ENCODE measurements around the gene LRRC51.
"Not testable (repeated sequence)": the region's sequence is repeated elsewhere in the genome, so short reads cannot be mapped to it uniquely, and the experiment has no call there.

The LRRC51 gene

DNA sequence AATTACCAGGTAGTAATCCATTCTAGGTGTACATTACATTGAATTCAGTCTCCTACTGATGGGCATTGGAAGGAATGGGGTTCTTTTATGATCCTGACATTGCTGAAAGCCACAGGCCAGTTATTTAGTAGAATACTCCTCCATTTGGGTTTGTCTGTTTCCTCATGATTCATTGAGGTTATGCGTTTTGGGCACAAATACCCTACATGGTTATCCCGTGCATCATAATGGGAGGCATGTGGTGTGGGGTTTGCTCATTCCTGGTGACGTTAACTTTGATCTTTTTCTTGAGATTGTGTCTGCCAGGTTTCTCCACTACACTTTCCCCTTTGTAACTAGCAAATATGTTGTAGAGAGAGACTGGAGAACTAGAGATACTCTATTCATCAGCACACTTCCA, 60.4 kb downstream of the LRRC51 start:
- TF ChIP-seq, protein P1, sequence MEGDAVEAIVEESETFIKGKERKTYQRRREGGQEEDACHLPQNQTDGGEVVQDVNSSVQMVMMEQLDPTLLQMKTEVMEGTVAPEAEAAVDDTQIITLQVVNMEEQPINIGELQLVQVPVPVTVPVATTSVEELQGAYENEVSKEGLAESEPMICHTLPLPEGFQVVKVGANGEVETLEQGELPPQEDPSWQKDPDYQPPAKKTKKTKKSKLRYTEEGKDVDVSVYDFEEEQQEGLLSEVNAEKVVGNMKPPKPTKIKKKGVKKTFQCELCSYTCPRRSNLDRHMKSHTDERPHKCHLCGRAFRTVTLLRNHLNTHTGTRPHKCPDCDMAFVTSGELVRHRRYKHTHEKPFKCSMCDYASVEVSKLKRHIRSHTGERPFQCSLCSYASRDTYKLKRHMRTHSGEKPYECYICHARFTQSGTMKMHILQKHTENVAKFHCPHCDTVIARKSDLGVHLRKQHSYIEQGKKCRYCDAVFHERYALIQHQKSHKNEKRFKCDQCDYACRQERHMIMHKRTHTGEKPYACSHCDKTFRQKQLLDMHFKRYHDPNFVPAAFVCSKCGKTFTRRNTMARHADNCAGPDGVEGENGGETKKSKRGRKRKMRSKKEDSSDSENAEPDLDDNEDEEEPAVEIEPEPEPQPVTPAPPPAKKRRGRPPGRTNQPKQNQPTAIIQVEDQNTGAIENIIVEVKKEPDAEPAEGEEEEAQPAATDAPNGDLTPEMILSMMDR (IDR thresholded peaks at IDR 0.05): no peak
- no peak for DNase-seq (ENCODE audit: low spot score)
- no peak overlapping the region for H3K4me3 ChIP-seq
- no peak overlapping the region for H3K27ac ChIP-seq

DNA sequence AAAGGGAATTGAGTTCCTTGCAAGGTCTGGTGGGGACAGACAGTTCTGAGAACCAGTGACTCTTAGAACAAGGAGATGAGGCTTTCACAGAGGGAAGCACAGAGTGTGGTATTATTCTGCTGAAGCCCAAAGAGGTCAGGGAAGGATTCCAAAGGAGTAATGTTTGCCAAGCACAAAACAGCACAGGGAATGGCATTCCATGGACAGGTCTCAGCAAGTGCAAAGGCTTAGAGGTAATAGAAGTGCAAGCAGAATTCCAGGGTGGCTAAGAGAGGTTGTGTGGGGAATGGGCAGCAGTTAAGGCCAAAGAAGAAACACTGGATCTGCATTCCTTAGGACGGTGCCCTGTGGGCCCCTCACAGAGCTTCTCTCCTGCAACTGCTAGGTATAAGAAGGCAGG, 61.4 kb downstream of the LRRC51 start:
- not testable (repeated sequence) for DNase-seq (ENCODE audit: low spot score); H3K4me3 ChIP-seq; H3K27ac ChIP-seq

DNA sequence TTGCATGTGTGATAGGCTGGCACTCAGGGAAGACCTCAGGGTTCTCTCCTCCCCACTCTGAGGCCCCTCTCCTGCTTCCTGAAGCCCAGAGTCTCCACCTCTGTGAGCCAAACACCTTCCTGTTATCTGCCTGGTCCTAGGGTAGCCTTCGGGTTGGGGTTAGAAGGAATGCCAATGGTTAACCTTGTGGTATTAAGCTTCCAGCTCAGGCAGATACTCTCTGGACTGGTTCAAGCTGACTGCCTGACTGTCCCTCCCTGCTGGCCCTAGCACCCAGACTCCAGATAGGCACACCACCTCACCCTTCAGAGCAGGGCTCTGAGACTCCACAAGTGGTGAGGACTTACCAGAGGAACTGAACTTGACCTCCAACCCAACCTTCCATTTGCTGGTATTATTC, 61.9 kb downstream of the LRRC51 start:
- H3K27ac ChIP-seq; DNase-seq (ENCODE audit: low spot score); H3K4me3 ChIP-seq: not testable (repeated sequence)

DNA sequence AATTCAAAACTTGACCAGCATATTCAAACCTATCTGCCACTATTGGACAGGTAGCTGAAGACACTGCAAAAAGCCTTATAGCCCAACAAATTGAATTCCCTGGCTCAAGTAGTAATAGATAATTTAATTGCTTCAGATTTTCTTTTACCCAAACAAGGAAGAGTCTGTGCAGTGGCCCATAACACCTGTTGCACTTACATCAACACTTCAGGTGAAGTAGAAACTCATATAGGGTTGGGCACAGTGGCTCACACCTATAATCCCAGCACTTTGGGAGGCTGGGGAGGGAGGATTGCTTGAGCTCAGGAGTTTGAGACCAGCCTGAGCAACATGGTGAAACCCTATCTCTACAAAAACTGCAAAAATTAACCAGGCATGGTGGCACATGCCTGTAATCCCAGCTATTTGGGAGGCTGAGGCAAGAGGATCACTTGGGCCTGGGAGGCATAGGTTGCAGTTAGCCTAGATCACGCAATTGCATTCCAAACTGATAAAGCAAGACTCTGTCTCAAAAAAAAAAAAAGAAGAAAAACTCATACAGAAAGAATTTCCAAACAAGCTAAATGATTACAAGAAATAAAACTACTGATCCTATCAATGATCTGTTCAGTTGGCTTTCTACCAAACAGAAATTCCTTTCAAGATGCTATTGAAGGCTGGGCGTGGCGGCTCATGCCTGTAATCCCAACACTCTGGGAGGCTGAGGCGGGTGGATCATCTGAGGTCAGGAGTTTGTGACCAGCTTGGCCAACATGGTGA, 64.3 kb downstream of the LRRC51 start:
- H3K27ac ChIP-seq: no peak overlapping the region
- TF ChIP-seq, protein P1 (IDR thresholded peaks at IDR 0.05): no peak
- no peak overlapping the region for H3K4me3 ChIP-seq
- no peak for DNase-seq (ENCODE audit: low spot score)

All from coronary artery (tissue), 2 donors.